Anterior cingulate cortex (tissue), 58 donors: ENCODE data around the gene ZFYVE27.
"Not testable (repeated sequence)": the region's sequence is repeated elsewhere in the genome, so short reads cannot be mapped to it uniquely, and the experiment has no call there.

Experiments used
- DNase-seq, 58 donors: peaks; one replicate each; lab custom pipeline; 2025; lab: John Stamatoyannopoulos, UW

ZFYVE27 gene, protein sequence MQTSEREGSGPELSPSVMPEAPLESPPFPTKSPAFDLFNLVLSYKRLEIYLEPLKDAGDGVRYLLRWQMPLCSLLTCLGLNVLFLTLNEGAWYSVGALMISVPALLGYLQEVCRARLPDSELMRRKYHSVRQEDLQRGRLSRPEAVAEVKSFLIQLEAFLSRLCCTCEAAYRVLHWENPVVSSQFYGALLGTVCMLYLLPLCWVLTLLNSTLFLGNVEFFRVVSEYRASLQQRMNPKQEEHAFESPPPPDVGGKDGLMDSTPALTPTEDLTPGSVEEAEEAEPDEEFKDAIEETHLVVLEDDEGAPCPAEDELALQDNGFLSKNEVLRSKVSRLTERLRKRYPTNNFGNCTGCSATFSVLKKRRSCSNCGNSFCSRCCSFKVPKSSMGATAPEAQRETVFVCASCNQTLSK

DNA sequence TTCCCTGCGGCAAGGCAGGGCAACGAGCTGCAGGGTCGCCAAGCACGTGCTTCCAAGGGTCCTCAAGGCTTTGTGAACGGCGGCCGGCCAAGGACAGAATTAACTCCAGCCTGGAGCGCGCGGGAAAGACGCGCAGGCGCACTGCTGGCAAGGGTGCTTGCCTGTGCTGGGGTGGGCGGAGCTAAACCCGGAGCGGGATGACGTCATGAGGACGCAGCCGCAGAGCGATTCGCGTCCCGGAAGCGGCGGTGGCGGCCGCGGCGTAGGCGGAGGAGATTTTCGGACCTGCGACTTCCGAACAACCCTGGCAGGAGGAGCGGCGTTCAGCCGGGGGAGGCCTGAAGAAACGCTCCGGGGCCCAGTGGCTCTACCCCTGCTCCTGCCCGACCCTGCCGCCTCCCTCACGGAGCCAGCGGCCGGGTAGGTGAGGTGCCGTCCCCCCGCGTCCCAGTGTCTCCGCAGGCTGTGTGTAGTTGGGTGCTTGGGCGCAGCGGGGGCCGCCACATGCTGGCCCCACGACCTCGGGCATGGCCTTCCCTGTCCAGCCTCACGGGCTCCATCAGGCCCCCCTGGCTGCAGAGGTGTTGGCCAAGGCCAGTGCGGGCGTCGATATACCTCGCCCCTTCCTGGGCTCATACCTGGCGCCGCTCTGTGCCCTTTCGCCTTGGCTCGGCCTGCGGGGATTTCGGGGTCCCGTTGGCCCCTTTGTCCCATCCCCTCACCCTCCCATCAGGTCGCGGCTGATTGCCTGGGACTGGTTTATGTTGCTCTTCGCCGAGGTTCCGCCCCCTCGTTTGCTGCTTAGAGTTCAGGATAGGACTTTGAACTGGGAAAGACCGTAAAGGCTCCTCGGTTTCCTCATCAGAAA is at the start of gene ZFYVE27:
Gene ZFYVE27 (plus strand): TSS at position 227 of the 868 bp plus-strand sequence. CDS start 1,350 bp downstream, outside the sequence.
- DNase-seq: peak; percentile 40 to 96 (median 90)

DNA sequence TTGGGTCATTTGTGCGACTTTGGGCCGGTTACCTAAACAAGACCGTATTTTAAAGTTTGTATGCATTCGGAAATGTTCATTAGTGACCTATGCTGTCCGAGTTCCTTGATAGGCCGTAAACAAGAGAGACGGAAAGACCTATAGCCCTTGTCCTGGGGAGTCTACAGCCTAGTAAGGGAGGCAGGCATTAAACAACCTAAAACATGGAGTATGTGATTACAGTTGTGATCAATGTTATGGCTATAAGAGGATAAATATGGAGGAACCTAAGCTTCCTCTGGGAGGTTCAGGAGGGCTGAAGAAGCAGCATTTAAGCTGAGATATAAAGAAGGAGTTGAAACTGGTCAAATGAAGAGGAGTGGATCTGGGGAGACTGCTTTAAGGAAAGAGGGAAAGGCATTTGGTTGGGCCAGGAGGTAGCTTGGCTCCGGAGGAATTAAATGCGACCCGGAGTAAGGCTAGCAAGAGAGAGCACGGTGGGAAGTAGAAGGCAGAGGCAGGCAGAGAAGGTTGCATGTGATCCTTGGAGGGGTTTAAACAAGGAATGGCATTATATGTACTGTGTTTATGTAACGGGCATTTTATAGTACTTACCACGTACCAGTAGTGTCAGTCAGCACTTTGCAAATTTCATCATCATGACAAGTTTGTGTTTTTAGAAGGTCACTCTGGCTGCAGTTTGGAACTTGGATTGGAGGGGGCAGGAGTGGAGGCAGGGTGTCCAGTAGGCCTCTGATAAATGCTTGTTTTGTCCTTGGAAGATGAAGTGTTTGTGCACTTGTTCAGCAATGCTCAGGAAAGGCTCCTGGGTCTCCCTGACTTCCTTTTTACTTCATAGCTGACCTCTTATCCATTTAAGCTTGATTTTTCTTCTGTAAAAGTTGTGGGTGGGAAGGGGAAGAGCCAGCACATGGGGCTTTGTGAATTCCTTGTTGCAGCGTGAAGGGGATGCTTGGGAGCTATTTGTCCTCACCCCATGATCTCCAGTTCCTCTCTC is 48.8 kb upstream of the ZFYVE27 start:
- peak in 2 of 58 donors; percentile 10 to 47 for DNase-seq

DNA sequence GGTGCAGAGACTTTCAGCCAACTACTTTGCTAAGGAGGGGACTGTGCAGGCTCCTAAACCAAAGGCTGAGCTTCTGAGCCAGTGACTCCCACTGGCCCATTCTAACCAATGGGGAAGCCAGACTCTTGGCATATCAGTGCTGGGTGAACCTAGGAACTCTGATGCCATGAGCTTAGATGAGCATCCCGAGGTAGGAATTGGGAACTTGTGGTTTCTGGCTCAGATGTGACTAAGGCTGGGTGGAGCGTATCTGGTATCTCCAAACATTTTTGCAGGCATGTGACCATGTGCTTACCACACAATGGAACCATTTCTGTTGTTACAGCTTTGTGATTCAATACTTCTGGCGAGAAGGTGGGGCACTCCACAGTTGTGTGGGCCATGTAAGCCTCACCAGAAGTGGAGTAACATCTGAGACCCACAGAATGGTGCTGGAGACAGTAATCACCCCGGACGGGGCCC is 47.3 kb upstream of the ZFYVE27 start:
- DNase-seq: no peak

DNA sequence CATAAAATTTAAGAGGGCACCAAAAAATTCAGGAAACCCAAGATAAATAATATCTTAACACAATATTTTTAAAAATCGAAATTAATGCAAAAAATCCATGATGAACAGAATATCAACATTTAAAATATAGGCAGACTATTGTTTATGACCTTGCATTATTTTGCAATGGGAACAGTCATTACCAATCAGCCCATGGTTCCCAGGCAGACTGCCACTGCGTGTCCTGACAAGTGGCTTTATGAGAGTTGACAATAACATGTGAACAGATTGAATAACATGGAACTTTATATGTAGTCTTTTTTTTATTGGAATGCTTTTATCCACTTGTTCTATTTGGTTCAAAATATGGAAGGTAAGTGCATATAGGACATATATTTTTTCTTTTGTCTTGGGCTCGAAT is 46.8 kb upstream of the ZFYVE27 start:
- DNase-seq: no peak

DNA sequence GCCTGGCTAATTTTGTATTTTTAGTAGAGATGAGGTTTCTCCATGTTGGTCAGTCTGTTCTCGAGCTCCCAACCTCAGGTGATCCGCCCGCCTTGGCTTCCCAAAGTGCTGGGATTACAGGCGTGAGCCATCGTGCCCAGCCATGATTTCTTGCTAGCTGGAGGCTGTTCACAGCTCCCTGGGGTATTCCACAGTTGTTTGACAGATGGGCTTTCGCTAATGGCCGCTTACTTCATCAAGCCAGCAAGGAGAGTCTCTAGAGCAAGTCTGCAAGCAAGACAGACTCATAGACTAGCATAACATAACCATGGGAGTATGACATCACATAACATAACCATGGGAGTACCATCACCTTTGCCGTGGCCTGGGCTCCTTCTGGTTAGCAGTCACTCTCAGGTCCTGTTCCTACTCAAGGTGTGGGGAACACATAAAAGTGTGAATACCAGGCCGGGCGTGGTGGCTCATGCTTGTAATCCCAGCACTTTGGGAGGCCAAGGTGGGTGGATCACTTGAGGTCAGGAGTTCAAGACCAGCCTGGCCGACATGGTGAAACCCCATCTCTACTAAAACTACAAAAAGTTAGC is 38.8 kb upstream of the ZFYVE27 start:
- DNase-seq: not testable (repeated sequence)

DNA sequence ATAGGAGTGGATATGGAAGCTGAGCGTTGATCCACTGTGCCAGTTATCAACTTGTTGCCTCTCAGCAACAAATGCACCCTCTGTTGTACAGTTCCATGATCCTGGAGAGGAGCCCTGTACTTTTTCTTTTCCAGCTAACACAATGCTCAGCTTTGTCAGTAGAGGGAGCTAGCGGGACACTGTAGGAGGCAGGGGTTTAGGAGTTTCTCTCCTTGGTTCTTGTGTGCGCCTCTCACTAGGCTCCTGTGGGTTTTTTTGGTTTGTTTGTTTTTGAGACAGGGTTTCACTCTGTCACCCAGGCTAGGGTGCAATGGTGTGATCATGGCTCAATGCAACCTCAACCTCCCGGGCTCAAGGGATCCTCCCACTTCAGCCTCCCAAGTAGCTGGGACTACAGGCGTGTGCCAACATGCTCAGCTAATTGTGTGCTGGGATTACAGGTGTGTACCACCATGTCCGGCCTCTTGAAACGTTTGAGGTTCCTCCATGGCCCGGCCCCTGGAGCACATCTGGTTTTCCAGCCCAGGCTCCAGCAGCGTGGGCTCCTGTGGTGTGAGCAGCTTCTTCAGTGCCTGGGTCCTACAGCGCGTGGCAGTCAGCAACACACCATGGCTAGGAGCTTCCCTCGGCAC is 35.4 kb upstream of the ZFYVE27 start:
- DNase-seq: peak in 34 of 58 donors; percentile 17 to 73 (median 46)

DNA sequence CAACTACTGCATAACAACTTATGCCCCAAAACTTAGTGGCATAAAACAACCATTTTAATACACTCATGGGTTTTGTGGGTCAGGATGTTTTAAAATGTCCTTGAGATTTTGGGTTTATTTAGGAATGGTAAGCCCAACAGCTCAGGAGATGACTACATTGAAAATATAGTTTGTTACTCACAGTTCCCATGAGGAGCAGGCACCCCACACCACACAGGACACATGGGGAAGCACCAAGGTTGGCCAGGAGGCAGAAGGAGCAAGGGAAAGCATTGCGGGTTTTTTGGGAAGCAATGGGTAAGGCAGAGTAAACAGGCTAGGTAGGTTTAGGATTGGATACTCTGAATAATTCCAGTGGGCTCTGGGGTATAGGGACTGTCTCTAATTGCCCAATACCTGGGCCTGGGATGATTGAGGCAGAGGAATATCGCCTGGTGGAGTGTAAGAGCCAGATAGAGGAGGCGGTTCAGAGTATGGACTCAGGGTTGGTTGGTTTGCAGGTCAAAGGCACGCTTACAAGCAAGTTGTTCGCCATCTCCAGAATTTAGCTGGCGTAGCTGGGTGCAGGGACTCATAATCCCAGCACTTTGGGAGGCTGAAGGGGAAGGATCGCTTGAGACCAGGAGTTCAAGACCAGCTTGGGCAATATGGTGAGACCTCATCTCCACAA is 33.4 kb upstream of the ZFYVE27 start:
- DNase-seq: no peak

DNA sequence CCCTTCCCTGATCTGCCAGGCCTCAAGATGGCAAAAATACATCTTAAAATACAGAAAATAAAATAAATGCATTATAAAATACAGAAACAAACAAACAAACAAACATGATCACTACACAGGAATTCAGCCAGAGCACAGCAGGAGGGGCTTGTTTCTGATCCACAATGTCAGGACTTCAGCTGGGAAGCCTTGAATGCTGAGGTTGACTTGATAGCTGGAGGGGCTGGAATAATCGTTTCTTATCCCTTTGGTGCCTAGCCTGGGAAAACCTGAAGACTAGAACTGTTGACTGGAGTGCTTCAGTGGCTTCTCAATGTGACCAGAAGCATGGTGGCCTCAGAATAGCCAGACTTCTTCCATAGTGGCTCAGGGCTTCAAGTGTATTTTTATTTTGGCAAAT is 32.6 kb upstream of the ZFYVE27 start:
- DNase-seq: no peak

DNA sequence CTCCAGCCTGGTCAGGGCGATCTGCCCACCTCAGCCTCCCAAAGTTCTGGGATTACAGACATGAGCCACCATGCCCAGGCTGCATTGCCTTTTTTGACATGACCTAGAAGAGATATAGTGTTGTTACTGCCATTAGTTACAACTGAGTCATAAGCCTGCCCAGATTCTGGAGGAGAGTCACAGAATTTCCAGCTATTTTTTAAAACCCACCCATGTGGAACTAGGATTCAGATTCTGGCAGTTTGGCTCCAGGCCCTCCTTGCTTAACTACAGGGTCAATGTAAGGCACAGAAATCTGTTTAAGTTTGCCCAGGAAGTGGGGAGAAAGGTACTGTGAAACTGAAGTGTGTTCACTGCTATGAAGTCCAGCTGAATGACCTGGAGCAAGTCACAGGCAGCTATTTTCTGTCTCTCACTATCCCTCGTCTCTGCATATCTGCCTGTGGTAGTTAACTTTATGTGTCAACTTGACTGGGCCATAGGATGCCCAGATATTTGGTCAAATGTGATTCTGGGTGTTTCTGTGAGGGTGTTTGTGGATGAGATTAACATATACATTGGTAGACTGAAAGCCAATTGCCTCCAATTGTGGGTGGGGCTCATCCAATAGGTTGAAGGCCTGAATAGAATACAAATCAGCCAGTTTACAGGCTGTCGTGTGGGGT is 31.8 kb upstream of the ZFYVE27 start:
- no peak for DNase-seq

DNA sequence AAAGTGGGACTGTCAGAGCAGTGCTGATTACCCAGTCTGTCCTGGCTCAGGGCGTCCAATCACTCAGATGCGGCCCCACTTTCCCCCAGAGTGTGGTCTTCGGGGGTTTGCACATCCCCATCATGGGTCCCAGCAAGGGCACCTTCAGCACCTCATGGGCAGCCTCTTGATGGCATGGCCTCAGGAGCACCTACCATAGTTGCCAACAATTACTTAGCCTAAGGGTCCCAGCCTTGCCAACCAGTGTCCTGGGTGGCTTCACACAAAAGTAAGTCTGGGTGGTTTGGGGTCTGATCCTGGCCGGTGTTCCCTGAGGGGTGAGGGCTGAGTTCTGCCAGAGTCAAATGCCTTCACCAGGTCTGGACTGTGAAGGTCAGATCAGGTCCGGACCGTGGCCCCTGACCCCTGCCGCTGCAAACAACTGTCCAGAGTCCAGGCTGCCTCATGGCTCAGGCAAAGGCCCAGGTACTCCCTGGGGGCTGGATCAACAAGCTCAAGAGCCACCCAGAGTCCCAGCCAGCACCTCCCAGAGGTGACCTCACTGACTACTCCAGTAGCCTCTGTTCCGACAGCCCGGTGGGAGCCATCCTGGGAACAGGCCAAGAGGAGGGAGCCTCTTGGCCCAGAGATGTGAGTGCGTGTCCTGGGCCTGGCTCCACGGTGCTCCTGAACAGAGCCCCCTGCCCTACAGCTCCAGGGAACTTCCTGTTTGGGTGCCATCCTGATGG is 29.6 kb upstream of the ZFYVE27 start:
- no peak for DNase-seq

DNA sequence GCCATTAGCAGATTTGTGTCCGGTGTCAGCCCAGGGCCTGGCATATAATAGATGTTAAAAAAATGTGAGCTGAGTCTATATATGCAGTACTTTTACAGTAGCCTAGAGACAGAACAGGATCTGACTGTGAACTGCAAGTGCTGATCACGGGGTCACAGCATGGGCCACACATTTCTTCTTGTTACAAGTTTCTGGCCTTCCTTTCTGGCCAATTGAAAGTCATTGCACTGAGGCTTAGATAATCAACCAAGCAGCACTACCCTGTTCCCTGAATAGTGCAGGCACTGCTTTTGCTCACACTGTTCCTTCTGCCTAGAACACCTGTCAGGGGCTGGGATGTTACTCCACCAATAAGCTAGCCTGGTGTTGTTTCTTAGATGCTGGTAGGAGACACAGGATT is 28.8 kb upstream of the ZFYVE27 start:
- DNase-seq: no peak

DNA sequence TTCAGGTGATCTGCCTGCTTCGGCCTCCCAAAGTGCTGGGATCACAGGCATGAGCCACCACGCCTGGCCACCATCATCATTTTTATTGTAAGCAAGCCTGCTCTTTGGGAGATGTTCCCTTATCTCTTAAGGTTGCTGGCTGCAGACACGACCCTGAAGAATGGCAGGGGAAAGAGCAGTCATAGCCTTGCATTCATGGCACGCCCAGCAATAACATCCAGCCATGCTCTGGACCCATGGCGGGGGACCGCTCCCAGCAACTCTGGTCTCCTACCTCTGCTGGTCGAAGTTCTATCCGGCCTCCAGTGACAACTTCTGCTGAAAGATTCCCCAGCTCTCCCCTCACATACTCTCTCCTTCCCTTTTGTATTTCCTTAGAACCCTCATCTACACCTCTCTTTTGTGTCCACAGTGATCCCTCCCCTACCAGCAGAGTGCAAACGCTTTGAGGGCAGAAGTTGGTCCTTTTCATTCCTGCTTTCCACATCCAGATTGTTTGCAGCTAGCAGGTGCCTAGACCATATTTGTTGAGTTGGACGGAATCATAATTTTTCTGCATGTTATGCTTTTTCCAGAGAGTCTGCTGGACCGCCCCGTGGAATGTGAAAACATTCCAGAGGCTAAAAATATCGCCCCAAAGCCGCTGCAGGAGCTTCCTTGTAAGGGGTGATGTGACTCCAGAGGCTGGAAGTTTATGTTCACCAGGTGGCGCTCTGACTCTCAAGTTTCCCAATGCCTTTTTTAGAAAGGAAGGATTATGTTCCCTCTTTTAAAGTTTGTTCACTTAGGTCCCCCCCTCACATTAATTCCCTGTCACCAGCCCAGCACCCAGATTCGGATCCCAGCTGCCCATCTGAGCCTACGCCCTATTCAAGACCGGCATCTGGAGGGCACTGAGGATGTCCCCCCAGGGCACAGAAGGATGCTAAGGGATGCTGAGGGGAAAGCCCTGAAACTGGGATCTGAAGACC is 27.7 kb upstream of the ZFYVE27 start:
- DNase-seq: peak in 27 of 58 donors; percentile 5 to 71 (median 29)

DNA sequence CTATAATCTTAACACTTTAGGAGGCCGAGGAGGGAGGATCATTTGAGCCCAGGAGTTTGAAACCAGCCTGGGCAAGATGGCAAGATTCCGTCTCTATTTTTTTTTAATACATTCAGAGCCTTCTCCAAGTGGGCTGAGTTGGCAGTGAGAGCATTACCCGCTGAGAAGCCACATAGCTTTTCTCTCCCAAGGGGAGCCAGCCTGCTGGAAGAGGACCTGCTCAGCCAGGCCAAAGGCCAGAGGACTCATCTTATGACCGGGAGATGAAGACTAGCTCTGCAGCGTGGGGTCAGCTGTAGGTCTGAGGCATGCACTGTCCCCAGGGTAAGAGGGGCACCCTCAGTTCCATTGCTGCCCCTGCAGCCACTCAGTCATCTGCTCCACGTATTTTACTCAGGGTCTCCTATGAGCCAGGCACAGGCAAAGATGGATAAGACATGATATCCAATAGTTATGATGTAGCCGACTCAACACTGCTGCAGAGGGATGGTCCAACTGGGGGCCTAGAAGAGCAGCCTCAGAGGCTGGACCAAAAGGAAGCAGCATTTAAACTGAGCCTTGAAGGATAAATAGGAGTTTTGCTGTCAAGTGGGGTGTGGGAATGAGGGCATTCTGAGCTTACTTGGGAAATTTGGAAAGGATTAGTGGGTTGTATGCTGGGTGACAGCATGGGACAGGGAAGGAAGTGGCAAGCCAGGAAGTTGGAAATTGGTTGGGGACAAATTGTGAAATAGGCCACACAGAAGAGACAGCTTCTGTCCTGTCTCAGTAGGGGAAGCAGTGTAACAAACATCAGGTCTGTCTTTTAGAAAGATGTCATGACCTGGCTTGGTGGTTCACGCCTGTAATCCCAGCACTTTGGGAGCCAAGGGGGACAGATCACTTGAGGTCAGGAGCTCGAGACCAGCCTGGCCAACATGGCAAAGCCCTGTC is 25.0 kb upstream of the ZFYVE27 start:
- DNase-seq: no peak

DNA sequence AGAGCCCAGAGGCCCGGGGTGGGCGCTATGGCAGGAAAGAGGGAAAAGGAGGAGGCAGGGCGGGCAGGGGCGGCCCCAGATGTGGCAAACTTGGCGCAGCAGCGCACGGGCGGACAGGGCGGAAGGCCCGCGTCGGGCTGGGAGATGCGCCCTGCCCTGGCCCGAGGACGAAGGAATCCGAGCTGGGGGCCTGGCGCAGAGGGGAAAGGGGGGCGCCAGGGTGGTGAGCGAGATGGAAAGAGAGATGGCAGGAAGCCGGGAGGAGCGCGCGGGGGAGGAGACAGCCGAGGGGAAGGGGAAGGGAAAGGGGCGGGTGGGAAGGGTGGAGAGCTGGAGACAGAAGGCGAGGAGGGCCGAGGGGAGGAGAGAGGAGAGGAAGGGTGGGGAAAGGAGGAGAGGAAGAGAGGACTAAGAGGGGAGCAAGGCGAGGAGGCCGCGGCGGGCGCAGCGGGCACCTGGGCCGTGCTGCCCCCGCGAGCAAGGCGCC is 23.5 kb upstream of the ZFYVE27 start, which contains the start of gene MARVELD1:
Gene MARVELD1 (plus strand): TSS at position 392 of the 487 bp plus-strand sequence. CDS start 147 bp downstream, outside the sequence.
- DNase-seq: peak in 27 of 58 donors; percentile 5 to 58 (median 25)
